Left lobe of liver (tissue), 2 donors: ENCODE measurements around the gene CPB2. TPM values are rescaled to one million over a fixed set of nuclear protein-coding genes. Genes with fewer than 3 reads are reported as not detected.

Experiments used
- ATAC-seq: fragments of 200-7000 bp; cut with Tn5 transposase; one replicate; pipeline ENCODE4 v1.9.1; 2020; ENCODE audit warnings: mild to moderate bottlenecking, moderate library complexity
- DNase-seq: peaks from one replicate; pipeline ENCODE4 v3.0.0-alpha.2; 2020; ENCODE audit warnings: low spot score
- total RNA-seq: library from RNA; stranded (reverse); gene quantifications from one replicate; pipeline ENCODE4 v1.2.1, GENCODE V29; 2021
- donor health status: DM: no; HTN: no; CAD: no; lungs with moderate emphysema.
- donor health status: DM: no; HTN: yes; CAD: no.

Gene CPB2
- total RNA-seq, 1 donor from 2014 or later: 607 TPM

DNA sequence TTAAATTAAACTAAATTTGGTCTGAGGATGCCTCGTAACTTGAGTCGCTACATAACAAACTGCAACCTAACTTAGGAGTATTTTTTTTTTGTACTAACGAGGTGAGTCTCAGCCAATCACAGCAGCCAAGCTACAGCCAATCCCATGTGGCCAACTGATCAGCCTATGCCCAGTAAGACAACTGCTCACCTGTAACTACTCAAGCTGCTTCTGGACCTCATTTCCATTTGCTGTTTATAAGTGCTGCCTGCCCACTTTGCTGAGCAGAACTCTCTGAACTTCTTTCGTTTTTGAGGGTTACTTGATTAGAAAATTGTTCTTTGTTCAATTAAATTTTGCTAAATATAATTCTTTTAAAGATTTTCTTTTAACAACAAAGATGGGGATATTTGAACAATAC is 3.8 kb downstream of the CPB2 start:
- DNase-seq (no peak), ATAC-seq (peak; percentile 34)

DNA sequence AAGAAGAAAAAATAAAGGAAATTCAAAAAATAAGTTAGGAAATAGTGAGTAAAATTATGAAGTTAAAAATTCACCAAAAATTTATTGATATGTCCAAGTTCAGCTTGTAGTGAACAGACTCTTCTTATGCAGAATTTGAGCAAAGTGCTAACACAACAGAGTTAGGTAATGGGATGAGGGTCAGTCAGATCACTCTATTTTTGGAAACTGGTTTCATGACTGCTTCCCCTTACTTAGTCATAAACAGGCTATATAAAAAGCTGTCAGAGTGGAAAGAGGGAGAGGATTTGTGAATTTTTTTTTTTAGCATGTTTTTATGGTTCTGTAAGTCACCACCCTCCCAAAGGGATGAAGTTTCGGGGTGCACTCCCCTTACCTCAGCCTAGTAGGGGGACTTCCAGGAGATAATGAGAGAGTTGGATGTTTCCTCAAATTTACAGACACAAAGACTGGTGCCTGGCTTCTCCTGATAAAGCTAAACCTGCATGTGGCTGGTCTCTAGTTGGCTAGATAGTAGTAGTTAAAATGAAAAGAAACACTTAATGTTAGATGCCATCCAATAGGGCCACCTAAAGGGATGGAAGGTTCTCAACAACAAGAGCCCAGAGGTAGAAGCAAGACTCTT is 4.5 kb downstream of the CPB2 start:
- ATAC-seq (peak; percentile 36), DNase-seq (no peak)

DNA sequence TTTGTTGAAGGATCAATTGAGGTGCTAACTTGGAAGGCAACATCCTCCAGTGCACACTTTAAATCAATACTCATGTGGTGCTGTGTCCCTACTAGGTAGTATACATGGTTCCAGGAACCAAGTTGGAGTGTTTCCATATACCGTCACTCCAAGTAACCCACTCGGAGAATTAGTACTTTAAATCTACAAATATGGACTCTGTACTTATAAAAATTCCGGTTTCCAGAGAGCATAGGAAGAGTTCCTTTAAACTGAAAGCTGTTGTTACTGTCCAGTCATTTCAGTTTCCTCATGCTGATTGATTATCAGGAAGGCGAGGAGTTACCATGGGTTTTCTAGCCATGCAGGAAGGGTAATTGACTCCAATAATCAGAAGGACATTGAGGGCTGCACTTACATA is 7.2 kb downstream of the CPB2 start:
- peak; percentile 30 for ATAC-seq
- no peak for DNase-seq

DNA sequence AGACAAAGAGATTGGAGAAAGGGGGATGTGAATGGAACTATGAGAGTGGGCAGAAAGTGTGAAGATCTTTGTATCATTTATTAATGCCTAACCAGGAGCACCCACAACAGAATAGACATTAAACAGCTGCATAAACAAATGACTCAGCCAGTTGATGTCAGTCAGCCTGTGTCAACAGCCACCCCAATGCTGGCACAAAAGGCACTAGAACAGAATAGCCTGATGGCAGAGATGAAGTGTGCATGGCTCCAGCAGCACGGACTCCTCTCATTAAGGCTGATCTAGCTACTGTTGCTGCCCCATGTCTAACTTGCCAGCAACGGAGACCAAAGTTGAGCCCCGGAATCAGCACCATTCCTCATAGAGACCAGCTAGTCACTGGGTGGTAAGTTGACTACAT is 7.8 kb downstream of the CPB2 start:
- DNase-seq: peak; percentile 79
- peak; percentile 62 for ATAC-seq

DNA sequence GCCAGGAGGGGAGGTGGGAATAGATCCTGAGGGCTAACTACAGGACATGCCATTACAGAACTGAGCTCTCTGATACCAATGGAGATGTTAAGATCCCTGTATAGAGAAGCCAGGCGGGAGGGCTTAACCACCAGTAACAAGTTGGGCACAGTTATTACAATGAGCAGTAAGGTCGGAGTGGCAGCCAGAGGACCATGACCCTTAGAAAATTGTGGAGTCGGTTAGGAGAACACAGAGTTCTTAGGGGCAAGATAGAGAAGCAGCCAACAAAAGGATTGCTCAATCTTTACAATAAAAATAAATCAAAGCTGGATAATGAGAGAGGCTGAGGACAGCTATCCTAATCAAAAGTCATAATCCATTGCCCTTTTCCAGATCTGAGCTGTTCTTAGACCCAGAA is 10.4 kb downstream of the CPB2 start:
- peak; percentile 59 for ATAC-seq
- peak; percentile 66 for DNase-seq

DNA sequence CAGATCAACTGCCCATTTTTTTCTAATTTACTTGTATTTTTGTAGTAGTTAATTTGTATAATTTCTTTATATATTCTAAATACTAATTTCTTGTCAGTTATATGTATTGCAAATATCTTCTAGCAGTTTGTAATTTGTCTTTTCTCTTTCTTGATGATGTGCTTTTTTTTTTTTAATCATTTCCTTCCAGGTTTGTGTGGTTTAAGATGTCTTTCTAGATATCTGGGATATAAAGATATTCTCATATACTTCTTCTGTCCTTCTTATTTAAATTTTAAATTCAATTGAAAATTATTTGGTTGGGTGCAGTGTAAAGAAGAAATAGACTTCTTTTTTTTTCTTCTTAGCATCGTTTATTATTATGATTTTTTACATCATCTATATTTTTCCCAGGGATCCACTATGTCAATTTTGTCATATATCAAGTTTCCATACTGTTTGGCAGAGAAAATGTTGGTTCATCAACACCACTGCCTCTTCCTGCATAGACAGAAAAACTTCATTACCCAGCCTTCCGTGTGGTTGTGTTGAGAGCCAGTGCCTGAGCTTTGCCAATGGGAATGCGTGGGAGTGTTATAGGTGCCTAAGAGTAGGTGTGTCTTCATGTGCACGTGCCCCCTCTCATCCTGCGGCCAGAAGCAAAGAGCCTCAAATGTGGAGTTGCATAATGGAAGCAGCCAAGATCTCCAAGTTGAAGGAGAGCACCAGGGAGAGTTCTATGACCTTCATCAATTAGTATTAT is 15.8 kb downstream of the CPB2 start:
- ATAC-seq: peak; percentile 66
- DNase-seq: no peak

DNA sequence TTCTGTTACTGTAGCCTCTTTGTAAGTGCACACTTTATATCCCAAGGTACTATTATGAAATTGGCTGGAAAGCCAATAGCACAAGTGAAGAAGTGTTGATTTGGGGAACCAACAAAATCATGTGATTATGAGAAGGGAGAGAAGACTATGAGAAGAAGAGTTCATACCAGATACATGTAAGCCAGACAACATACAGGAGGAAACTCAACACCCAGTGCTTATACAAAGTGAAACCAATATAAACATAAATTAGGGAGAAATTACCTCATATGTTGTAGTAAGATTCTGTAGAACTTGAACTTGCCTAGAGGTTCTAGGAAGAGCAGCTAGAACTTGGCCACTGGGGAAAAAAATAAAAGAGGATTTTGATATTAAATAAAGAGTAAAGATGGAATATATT is 17.4 kb downstream of the CPB2 start:
- ATAC-seq (no peak), DNase-seq (no peak)

DNA sequence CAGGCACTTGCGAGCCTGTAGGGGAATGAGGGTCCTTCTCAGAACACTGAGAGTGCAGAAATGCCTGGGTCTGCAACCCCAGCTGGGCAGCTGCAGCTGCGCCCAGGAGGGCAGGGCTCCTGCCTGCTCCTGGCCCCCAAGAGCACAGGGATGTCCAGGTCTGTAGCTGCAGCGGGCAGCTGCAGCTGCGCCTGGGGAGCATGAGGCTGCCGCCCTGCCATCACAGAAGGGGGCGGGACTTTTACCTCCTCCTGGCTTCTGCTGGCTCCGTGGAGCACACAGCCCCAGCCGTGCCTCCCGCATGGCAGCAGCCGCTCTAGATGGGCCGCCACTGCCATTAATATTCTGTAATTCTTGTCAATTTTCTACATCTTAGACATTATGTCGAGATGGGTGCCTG is 17.8 kb downstream of the CPB2 start:
- ATAC-seq: no peak
- no peak for DNase-seq

DNA sequence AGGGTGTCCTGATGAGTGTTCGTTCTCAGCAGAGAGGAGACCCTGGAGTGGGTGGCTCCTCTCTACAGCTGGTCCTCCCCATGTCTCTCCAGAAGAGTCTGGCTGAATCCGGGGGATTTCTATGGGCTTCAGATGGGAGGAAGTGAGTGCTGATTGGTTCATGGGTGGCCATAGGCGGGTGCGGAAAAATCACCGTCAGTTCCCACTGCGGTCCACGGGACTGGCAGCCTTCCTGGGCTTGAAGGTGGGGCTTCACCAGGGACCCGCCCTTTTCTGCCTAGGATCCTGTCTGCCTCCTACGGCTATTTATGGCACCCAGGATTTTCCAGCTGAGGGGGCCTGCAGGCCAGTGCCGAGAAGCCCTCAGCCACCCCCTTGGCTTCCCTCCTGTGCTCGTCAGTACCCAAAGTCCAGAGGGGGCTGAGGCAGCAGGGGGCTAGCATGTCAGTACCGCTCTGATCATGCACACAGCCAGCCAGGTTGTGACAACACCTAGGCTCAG is 18.4 kb downstream of the CPB2 start:
- ATAC-seq: peak; percentile 14
- no peak for DNase-seq

DNA sequence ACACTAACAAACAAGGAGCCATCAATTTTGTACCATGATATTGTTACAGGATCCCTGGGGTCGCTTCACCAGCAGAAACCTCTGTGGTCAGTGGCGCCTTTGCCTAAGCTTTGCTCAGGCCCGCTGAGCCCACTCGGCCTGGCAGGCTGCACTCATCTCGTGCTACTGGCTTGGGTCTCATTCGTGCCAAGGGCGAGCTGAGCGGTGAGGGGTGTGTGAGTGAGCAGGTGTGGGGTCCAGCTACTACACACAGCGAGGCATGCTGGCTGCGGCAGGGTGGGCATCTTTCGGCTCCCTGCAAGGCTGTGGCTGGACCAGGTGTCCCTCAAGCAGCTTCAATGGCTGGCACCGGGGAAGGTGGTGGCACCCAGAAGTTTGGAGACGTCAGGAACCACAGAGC is 19.1 kb downstream of the CPB2 start:
- ATAC-seq: peak; percentile 15

DNA sequence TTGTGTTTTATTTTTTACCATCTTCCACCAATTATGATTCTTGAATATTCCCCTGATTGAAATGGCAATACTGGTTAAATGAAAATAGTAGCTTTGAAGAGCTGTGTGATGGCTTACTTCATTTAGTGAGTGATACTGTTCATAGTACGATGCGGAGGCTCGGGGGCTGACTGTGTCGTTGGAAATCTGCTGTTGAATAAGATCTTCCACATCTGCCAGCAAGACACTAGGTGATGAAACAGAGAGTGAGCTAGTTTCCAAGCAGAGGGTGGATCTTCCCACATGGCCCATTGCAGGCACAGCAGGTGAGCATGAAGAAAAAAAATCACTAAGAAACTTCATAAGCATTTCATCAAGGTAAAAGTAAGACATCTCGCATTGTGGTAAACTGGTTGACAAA is 22.5 kb downstream of the CPB2 start:
- ATAC-seq (no peak), DNase-seq (no peak)

More for the DNA sequence above, 19.1 kb downstream of the CPB2 start:
- DNase-seq: no peak

DNA sequence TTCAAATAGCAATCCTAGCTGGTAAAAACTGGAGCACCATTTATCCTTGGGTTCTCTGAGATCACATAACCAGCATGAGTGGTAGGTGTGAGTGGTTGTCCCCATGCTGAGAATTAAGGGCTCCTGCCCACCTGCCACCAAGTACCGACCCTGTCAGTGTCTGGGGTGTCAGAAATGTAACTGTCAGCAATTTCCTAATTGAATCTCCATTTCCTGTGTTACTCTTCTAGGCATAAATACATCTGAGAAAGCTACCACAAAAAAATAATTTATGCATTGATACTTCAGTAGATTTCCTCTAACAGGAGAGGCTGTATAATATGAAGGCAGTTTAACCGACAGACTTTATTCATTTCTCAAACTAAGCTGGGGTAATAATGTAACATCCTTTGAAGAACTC is 25.1 kb downstream of the CPB2 start:
- DNase-seq (no peak), ATAC-seq (no peak)

DNA sequence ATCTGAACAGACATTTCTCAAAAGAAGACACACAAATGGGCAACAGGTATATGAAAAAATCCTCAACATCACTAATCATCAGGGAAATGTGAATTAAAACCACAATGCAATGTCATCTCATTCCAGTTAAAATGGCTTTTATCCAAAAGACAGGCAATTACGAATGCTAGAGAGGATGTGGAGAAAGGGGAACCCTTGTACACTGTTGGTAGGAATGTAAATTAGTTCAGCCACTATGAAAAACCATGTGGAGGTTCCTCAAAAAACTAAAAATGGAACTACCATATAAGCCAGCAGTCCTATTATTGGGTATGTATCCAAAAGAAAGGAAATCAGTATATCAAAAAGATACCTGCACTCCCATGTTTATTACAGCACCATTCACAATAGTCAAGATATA is 27.6 kb downstream of the CPB2 start:
- DNase-seq (no peak), ATAC-seq (no peak)

DNA sequence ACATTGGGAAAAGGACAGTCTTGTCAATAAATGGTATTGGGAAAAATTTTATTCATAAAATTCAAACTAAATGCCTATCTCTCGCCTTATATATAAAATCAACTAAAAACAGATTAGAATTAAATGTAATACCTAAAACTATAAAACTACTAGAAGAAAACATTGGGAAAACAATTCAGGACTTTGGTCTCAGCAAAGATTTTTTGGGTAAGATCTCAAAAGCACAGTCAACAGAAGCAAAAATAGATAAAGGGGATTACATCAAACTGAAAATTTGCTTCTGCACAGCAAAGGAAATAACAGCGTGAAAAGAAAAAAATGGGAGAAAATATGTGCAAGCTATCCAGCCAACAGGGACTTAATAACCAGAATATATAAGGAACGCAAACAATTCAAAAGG is 28.0 kb downstream of the CPB2 start:
- DNase-seq (no peak), ATAC-seq (no peak)

DNA sequence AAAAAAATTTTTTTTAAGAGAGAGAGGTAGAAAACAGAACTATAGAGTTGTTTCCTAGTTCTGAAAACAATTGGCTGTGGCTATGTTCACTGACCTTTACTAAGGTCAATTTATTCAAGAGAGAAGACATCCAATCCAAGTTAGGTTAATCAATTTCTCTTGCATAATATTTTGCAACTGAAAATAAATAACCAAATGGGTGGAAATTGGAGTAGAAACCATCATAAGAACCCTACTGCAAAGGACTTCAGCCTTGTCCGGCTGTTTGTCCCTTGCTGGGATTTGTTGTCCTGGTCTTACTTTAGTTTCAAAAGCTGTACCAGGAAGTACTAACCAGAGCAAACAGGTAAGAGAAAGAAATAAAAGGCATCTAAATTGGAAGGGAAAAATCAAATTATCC is 29.0 kb downstream of the CPB2 start:
- peak; percentile 66 for DNase-seq
- ATAC-seq: peak; percentile 82

DNA sequence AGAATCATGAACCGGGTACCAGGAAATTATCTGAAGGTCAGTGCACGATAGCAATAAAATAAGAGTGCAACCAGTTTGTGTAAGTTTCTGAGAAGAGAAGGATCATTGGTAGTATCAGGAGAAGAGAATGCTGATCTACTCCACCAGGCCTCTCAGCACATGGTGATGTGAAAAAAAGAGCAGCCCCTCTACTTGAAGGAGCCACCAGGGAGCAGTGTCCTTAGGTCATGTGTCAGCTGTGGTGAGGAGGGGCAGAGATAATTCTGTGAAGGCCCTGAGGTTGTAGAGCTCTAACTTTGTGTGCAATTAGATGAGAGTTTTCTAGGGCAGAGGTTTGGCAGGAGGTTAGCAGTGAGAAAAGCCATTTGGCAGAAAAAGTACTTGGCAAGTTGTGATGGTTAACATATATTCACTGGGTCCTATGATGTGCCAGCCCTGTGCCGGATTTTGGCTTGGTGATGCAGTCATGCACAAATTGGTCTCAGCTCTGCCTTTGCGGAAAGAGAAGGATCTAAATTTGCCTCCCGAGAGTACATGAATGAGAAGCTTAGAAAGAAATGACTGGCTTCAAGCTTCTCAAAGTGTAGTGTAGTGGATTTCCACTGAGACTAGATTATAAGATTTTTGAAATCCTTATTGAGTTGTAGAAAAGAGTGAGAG is 33.1 kb downstream of the CPB2 start:
- peak; percentile 41 for ATAC-seq
- DNase-seq: no peak

DNA sequence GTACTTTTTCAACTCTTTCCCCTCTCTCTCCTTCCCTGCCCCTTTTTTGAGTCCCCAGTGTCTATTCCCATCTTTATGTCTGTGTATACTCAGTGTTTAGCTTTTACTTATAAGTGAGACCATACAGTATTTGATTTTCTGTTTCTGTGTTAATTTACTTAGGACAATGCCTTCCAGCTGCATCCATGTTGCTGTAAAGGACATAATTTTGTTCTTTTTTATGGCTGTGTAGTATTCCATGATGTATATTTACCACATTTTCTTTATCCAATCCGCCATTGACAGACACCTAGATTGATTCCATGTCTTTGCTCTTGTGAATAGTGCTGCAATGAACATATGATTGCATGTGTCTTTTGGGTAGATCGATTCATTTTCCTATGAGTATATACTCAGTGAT is 41.5 kb downstream of the CPB2 start:
- DNase-seq (no peak), ATAC-seq (no peak)

DNA sequence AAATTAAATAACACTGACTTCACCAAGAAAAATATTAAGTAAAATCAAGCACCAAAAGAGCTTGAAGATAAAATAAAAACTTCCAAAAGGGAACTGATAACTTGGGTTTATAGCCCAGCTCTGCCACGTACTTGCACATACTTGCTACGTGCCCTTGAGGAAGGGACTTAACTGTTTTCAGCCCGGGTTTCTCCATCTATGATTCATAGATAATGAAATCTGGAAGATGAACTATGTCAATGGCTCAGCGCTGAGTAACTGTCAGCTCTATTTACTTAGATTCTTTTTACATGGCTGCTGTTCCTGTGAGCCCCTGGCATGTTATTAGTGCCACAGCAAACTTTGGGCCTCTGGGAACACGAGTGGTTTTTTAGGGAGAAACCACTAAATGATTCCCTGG is 42.6 kb downstream of the CPB2 start:
- DNase-seq (no peak), ATAC-seq (no peak)

DNA sequence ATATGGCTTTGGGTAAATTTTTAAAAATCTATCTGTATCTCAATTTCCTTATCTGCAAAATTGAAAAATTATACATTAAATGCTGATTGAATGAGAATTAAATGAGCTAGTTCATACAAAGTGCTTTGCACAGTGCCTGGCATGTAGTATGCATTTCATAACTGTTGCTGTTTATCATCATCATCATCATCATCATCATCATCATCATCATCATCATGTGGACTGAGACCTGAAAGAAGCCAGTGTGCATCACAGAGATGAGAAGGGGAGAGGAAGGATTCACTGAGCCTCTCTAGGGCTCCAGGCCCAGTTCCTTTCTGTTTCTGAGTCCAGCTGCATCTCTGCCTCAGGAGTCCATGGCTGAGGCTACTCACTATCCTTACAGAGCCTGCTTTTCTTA is 45.4 kb downstream of the CPB2 start:
- ATAC-seq: no peak
- no peak for DNase-seq

DNA sequence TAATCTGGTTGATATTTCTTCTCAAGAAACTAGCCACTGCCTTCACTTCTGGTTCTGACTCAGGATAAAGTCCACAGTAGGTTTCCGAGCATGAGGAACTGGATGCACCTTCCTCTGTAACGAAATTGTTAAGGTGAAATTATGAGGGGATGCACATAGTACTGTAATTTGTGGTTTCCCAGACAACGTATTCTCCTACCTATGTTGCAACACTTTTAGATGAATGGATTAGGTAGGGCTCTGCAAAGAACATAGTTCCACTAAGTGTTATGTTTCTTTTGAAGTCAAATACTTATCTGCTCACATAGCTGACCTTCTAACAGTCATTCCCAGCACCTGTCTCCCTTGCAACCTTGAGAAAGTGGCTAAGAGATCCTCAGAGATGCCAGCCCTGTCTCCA is 46.6 kb downstream of the CPB2 start:
- ATAC-seq (no peak), DNase-seq (no peak)

DNA sequence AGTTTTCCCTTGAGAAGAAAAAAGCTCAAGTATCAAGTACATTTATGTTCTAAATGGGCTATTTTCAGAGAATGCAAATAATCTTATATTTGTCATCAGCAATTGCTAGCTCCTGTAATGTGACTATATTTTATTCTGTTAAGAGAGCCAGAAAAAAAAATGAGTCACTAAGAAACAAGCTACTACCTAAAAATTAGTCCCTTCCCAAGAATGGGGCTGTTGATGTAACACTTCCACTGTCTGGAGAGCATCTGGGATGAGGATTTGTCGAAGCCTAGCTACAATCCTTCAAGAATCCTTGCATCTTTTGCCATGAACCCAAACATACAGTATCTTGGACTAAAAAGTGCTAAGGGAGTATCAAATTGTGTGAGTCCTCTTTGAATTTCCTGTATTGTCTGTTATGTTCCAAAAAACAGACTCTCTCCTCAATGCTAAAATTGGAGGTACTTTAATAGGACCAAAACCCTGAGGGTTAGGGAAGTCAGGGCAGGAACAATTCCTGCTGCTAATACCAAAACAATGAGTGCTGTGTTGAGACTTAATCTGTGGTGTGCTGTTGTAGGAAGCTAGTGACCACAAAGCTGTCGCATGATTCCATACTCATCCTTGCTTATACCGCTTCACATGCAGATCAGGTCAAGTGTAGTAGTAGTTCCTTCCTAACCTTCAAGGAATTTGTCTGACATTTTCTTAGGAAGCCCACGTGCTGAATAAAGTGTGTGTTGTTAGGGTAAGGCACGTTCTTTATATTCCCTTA is 47.4 kb downstream of the CPB2 start:
- ATAC-seq: no peak
- no peak for DNase-seq
